ENCODE results near the gene LMBRD1. TPM values are rescaled to one million over a fixed set of nuclear protein-coding genes. Genes with fewer than 3 reads are reported as not detected.

Gene LMBRD1
- total RNA-seq, 1 experiment from 2014 or later = 17.0 TPM

DNA sequence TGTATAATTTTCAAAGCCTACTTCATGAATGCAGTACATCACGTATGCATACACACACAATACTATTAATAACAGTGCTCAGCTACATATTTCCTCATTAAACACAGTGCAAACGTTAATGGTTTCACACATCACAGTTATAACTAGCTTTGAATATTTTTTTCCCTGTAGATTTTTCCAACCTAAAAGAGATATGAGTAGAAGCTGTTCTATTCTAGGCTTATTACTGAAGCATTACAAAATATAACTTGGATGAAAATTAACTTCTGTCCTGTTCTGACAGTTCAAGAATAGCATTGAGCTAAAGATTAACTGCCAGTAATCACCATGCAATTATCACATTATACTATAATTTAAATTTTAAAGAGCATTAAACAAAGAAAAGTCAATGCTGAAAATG is 6.2 kb downstream of the LMBRD1 start:
- no CpG with 5 or more reads among the region's 2 CpGs for WGBS (ENCODE audit: extremely low coverage, insufficient read length, low lambda C conversion rate)
- Histone ChIP-seq H3K23ac (ENCODE audit: insufficient read length, low read depth, low read length) (no peak overlapping the region), H3K79me1 (ENCODE audit: insufficient read depth, low read depth, low read length, poor library complexity, severe bottlenecking) (no peaks in the 10 kb centered on the region), H3K9ac (ENCODE audit: extremely low read depth, insufficient read length, low read length) (no peak overlapping the region), H2BK20ac (ENCODE audit: low read depth, low read length, poor library complexity, severe bottlenecking) (no peak overlapping the region), H3K14ac (ENCODE audit: insufficient read depth, low read length) (no peak overlapping the region), H3K79me2 (ENCODE audit: insufficient read depth, low read length) (no peaks in the 10 kb centered on the region; the same call in 1 of the 2 replicates), H4K8ac (replicated peaks; ENCODE audit: insufficient read length, low read depth, low read length) (no peak overlapping the region), H3K4me2 (ENCODE audit: insufficient read depth, insufficient read length, low read length) (no peak overlapping the region), H3K27ac (ENCODE audit: insufficient read length, low read depth, low read length) (no peak overlapping the region), H4K20me1 (ENCODE audit: control insufficient read depth, insufficient read depth, insufficient read length) (no peaks in the 10 kb centered on the region), H3K18ac (ENCODE audit: insufficient read length, low read depth, low read length) (no peak overlapping the region), H3K9me3 (ENCODE audit: control insufficient read depth, low read depth, low read length) (no peaks in the 10 kb centered on the region), H2BK120ac (ENCODE audit: low read depth, low read length, poor library complexity, severe bottlenecking) (no peak overlapping the region), H3K56ac (ENCODE audit: insufficient read length, low read depth, low read length) (no peak overlapping the region), H4K91ac (ENCODE audit: insufficient read length, low read depth, low read length) (no peak overlapping the region), H4K5ac (ENCODE audit: insufficient read length, low read depth, low read length) (no peak overlapping the region), H3T11ph (ENCODE audit: low read length) (no peak overlapping the region), H3K4me1 (ENCODE audit: insufficient read depth, low read length) (peaks cover 4% of the 10 kb centered on the region; the same call in 1 of the 2 replicates), H3K23me2 (ENCODE audit: insufficient read length, low read depth, low read length, poor library complexity, severe bottlenecking) (no peaks in the 10 kb centered on the region), H2BK12ac (ENCODE audit: insufficient read length, low read depth, low read length) (no peak overlapping the region), H2AK5ac (ENCODE audit: insufficient read length, low read length) (no peak overlapping the region), H3K4ac (ENCODE audit: low read depth, low read length) (no peak overlapping the region), H2BK15ac (ENCODE audit: low read depth, low read length) (no peak overlapping the region), H3K27me3 (ENCODE audit: insufficient read depth, low read length) (no peaks in the 10 kb centered on the region), H2AFZ (ENCODE audit: low read length) (no peak overlapping the region), H2BK5ac (ENCODE audit: insufficient read length, low read length) (no peak overlapping the region)
- TF ChIP-seq, protein P1, sequence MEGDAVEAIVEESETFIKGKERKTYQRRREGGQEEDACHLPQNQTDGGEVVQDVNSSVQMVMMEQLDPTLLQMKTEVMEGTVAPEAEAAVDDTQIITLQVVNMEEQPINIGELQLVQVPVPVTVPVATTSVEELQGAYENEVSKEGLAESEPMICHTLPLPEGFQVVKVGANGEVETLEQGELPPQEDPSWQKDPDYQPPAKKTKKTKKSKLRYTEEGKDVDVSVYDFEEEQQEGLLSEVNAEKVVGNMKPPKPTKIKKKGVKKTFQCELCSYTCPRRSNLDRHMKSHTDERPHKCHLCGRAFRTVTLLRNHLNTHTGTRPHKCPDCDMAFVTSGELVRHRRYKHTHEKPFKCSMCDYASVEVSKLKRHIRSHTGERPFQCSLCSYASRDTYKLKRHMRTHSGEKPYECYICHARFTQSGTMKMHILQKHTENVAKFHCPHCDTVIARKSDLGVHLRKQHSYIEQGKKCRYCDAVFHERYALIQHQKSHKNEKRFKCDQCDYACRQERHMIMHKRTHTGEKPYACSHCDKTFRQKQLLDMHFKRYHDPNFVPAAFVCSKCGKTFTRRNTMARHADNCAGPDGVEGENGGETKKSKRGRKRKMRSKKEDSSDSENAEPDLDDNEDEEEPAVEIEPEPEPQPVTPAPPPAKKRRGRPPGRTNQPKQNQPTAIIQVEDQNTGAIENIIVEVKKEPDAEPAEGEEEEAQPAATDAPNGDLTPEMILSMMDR (conservative IDR thresholded peaks at IDR 0.05) = no peak
- no peak for DNase-seq
- H3K4me3 Mint-ChIP-seq = no peak overlapping the region
- H3K4me1 Mint-ChIP-seq = peaks cover 21 to 24% of the 10 kb centered on the region in 2 experiments
- no peaks in the 10 kb centered on the region for H3K27me3 Mint-ChIP-seq (ENCODE audit: low read depth)
- H3K9me3 Mint-ChIP-seq = no peaks in the 10 kb centered on the region
- H3K27ac Mint-ChIP-seq = no peak overlapping the region
- peaks cover 0 to 9% (median 6%) of the 10 kb centered on the region in 3 experiments; a peak in 4 of 7 replicates for H3K36me3 Mint-ChIP-seq (ENCODE audit: insufficient read depth in 1 of 3, low read depth in 3 of 3)

Data from H9 (cell line).